Epithelial cell of prostate (primary cell): ENCODE results near the gene MYRFL.
A peak's percentile ranks its signal among the peaks of the same experiment; 100 is the strongest.
"Not testable (repeated sequence)": the region's sequence is repeated elsewhere in the genome, so short reads cannot be mapped to it uniquely, and the experiment has no call there.

Experiments used
- DNase-seq: peaks from one replicate; pipeline ENCODE4 v3.0.0-alpha.2; 2011; ENCODE audit warnings: low read depth, low spot score
- H3K27ac ChIP-seq: fragments of 450-650 bp; 2 replicates; pipeline ENCODE4 v1.5.1; 2017; ENCODE audit warnings: mild to moderate bottlenecking

Gene MYRFL

DNA sequence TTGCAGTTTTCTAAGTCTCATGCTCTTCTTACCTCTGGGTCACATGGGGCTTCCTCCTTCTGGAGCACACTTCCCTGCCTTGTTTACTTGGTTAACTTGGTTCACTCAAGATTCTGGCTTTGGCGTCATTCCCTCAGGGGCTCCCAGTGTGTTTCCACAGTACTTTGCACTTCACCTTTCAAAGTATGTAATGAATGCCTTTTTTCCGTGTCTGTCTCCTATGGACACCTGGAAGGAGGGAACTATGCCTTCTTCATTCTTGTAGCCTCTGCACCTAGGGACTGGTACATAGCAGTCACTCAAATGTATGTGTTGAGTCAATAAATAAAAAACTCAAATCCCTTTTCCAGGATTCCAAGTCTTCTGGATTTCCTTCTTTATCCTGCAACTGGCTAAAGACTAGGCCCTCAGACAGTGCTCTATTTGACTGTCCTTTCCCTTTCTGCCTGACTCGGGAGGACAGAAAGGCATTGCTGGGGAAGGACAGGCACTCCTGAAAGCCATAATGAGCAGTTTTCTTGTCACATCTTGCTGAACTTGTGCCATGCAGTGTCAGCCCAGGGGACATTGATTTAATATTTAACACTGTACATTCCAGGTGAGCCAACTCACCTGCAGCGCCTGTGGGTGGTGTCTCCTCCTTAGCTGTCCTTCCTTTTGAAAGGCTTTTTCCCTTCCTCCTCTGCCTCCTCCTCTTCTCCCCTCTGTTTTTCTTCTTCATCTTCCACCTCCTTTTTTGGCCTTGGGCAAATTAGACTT is 12.8 kb downstream of the MYRFL start:
- no peak for DNase-seq
- no peak overlapping the region for H3K27ac ChIP-seq

DNA sequence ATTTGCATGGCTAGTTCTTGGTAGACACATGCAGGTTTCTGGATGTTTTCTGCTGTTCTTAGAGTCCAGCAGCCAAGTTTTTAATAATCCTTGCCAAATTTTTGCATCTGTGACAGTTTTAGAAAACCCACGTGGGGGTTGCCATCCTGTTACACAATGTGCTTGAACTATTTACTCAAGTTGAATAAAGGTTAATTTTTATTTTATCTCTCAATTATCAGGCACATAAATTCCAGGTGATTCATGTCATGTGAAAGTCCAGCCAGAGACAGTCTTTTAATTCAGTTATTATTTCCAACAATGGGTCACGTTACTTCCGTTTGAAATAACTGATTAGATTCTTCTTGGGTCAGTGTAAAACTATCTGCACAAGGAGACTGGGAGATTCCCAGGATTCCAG is 15.7 kb downstream of the MYRFL start:
- no peak overlapping the region for H3K27ac ChIP-seq
- no peak for DNase-seq

DNA sequence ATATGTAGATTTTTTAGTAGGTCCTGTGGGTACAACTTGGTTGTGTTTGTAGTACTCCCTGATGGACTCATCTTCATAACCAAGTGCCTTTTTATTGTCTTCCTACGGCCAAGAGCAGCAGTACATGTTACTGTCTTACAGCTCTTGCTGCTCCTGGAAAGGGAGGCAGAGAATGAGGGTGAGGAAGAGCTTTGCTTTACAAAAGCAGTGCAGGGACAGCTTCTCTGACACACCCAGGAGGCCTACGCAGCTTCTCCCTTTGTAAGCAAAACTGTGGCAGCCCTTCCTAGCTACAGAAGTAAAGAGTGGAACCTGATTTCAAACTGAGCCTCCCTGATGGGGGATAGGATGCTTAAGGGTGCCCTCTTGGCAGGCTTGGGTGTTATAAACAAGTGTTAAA is 18.6 kb downstream of the MYRFL start:
- H3K27ac ChIP-seq: no peak overlapping the region
- DNase-seq: no peak

- DNase-seq: no peak
- H3K27ac ChIP-seq: no peak overlapping the region
These were observed 19.4 kb downstream of the MYRFL start for GRCh38 chr12:69844416-69844815.

DNA sequence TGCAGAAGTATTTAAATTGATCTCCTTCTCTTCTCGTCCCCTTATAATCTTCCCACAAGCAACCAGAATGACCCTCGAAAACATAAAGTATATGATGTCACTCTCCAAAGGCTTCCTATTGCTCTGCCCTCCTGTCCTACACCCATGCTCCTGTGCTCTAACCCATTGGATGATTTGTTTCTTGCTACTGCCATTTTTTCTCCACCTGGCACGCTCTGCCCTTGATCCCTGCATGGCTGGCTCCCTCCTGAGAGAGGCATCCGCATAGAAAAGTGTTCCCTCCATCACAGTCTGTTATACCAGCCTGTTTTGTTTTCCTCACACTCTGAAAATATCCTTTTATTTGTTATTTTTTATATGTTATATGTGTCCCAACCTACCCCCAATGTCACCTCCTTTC is 19.8 kb downstream of the MYRFL start:
- DNase-seq: no peak
- H3K27ac ChIP-seq: no peak overlapping the region

- DNase-seq: no peak
- H3K27ac ChIP-seq: no peak overlapping the region
These were observed 21.9 kb downstream of the MYRFL start for GRCh38 chr12:69846976-69847375.

DNA sequence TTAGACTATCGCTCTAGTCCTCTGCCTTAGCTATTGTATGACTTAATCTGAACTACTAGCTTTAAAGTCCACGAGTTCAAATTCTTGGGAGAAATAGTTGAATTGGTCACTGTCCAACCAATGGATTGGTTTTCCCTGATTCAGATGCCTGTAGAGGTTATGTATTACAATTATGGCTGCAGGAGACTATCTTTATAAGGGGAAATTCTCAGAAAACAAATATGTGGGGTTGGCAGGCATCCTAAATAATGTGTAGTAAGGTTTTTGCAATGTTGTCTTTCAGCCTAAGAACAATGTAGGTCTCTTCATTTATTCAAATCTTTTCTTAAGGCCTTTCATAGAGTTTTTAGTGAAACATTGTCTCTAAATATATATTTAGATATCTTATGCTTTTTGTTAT is 26.9 kb downstream of the MYRFL start:
- DNase-seq: no peak
- H3K27ac ChIP-seq: no peak overlapping the region

DNA sequence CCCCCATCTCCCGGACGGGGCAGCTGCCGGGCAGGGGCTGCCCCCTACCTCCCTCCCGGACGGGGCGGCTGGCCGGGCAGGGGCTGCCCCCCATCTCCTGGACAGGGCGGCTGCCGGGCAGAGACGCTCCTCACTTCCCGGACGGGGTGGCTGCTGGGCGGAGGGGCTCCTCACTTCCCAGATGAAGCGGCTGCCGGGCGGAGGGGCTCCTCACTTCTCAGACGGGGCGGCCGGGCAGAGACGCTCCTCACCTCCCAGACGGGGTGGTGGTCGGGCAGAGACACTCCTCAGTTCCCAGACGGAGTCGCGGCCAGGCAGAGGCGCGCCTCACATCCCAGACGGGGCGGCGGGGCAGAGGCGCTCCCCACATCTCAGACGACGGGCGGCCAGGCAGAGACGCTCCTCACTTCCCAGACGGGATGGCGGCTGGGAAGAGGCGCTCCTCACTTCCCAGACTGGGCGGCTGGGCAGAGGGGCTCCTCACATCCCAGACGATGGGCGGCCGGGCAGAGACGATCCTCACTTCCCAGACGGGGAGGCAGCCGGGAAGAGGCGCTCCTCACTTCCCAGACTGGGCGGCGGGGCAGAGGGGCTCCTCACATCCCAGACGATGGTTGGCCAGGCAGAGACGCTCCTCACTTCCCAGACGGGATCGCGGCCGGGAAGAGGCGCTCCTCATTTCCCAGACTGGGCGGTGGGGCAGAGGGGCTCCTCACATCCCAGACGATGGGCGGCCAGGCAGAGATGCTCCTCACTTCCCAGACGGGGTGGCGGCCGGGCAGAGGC is 28.3 kb downstream of the MYRFL start:
- DNase-seq, H3K27ac ChIP-seq: not testable (repeated sequence)

- no peak for DNase-seq
- no peak overlapping the region for H3K27ac ChIP-seq
These were observed 41.7 kb downstream of the MYRFL start for GRCh38 chr12:69866698-69867097.

- no peak for DNase-seq
- no peak overlapping the region for H3K27ac ChIP-seq
These were observed 43.7 kb downstream of the MYRFL start for GRCh38 chr12:69868695-69869094.

DNA sequence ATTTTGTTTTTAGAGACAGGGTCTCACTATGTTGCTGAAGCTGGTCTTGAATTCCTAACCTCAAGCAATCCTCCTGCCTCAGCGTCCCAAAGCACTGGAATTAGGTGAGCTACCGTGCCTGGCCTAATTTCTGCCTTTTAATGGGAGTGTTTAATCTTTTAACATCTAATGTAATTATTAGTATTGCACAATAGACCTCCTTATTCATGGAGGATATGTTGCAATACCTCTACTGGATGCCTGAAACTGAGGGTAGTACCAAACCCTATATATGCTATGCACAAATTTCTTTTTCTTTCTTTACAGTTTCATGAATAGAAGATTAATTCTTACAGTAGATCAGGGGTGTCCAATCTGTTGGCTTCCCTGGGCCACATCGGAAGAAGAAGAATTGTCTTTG is 47.8 kb downstream of the MYRFL start:
- H3K27ac ChIP-seq: peak overlapping the region; percentile 18
- no peak for DNase-seq

- H3K27ac ChIP-seq: peak overlapping the region; percentile 18
- DNase-seq: no peak
These were observed 48.4 kb downstream of the MYRFL start for GRCh38 chr12:69873429-69873828.

- H3K27ac ChIP-seq: no peak overlapping the region
- DNase-seq: no peak
These were observed 49.6 kb downstream of the MYRFL start for GRCh38 chr12:69874606-69875005.

- DNase-seq: no peak
- no peak overlapping the region for H3K27ac ChIP-seq
These were observed 50.4 kb downstream of the MYRFL start for GRCh38 chr12:69875416-69875935.

GRCh38 chr12:69879007-69879960 is 54.3 kb downstream of the MYRFL start:
- no peak overlapping the region for H3K27ac ChIP-seq

GRCh38 chr12:69880571-69880970 is 55.5 kb downstream of the MYRFL start:
- DNase-seq: no peak
- H3K27ac ChIP-seq: no peak overlapping the region

More at GRCh38 chr12:69879007-69879960, 54.3 kb downstream of the MYRFL start:
- no peak for DNase-seq

- H3K27ac ChIP-seq: no peak overlapping the region
- DNase-seq: no peak
These were observed 56.7 kb downstream of the MYRFL start for GRCh38 chr12:69881771-69882170.

DNA sequence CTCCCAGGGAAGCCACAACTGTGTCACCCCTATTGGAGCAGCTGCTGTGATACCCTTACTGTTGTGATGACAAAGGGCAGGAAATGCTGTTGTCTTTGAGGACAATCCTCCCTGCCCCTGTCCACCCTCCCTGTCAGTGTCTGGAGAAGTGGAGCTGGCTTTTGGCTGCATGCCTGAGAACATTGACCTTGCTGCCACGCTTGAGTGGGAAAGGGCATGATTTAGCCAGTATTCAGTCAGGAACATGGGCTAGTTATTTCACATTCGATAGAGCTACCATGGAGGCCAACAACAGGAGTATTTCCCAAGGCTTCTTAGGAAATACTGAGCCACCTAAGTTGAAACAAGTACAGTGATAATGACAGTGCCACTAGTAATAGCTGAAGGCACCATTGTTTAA is 59.4 kb downstream of the MYRFL start:
- no peak for DNase-seq
- H3K27ac ChIP-seq: no peak overlapping the region

DNA sequence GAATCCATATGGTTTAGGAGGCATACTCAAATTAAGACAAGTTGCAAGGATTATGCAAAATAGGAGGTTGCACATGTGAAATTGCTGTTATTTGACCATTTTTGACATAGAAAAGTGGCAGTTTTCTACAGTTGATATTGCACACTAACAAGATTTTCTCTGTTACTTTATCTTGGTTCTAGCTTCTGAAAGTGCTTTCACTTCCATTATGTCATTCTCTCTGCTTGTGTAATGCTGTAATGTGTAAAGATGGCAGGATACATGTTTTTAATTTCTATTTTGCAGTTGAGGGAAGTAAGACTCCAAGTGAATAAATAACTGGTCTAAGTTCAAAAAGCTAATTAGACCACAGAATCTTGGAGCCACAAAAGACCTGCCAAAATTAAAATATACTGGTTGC is 60.6 kb downstream of the MYRFL start:
- no peak for DNase-seq
- H3K27ac ChIP-seq: no peak overlapping the region

- DNase-seq: no peak
These were observed 61.1 kb downstream of the MYRFL start for GRCh38 chr12:69886109-69886508.

More at GRCh38 chr12:69886109-69886508, 61.1 kb downstream of the MYRFL start:
- H3K27ac ChIP-seq: no peak overlapping the region
